AG04450 (cell line): ENCODE measurements around the gene PLPP3. TPM values are rescaled to one million over a fixed set of nuclear protein-coding genes. Genes with fewer than 3 reads are reported as not detected.

Experiments used
- CTCF ChIA-PET: fragments of 300-600, 350-600 bp; formaldehyde crosslinking; extraction: SDS; loops from one replicate; lab custom pipeline; 2022; ENCODE audit warnings: antibody characterized with exemption, inconsistent platforms; lab: Charles Lee
- POLR2A ChIA-PET: fragments of 350-600 bp; formaldehyde crosslinking; extraction: SDS; loops from one replicate; lab custom pipeline; 2021; ENCODE audit warnings: antibody characterized with exemption, inconsistent platforms; lab: Yijun Ruan, JAX
- DNase-seq: peaks from one replicate; pipeline ENCODE4 v3.0.0-alpha.2; 2011; ENCODE audit warnings: low read depth, low spot score
- H3K27ac ChIP-seq: one replicate; pipeline ENCODE4 v1.5.1; 2012; ENCODE audit warnings: low read depth, low read length, control low read depth
- H3K27me3 ChIP-seq: one replicate; pipeline ENCODE4 v1.6.0; 2012; ENCODE audit warnings: low read length; ENCODE audit not compliant: control insufficient read depth, insufficient read depth
- H3K4me3 ChIP-seq: 2 replicates; pipeline ENCODE4 v1.5.1; 2011; ENCODE audit warnings: mild to moderate bottlenecking, low read depth, low read length, control low read depth
- H3K9me3 ChIP-seq: 2 replicates; pipeline ENCODE4 v1.5.1; 2012; ENCODE audit warnings: low read length; ENCODE audit not compliant: control insufficient read depth, insufficient read depth
- CTCF ChIP-seq: IDR thresholded peaks from 2 replicates; pipeline ENCODE4 v1.5.1; 2011; ENCODE audit warnings: low read depth, low read length, control low read depth, inconsistent platforms
- polyA plus RNA-seq: library from polyadenylated mRNA; depleted of rRNA; stranded (reverse); fragments of >200 nt; gene quantifications from 2 replicates; pipeline ENCODE4 v1.2.3, GENCODE V29; 2011

The PLPP3 gene
- polyA plus RNA-seq, 1 experiment: 210 TPM

GRCh38 chr1:56505792-56506743 lies 73.3 kb downstream of the PLPP3 start:
- Histone ChIP-seq H3K4me3 (no peak overlapping the region), H3K27ac (no peak overlapping the region), H3K9me3 (no peaks in the 10 kb centered on the region), H3K27me3 (no peaks in the 10 kb centered on the region)
- no peak for TF ChIP-seq CTCF
- POLR2A ChIA-PET: interaction anchor here (0.5 kb wide), 1 partner anchor 14 kb away, joined by 3 read pairs; no protein-coding TSS in a partner anchor
- DNase-seq: no peak
- CTCF ChIA-PET: interaction anchor here (2.7 kb wide), 1 partner anchor 315 kb away, joined by 10 read pairs; no protein-coding TSS in a partner anchor

GRCh38 chr1:56502700-56503245 lies 76.6 kb downstream of the PLPP3 start:
- Histone ChIP-seq H3K27me3 (no peaks in the 10 kb centered on the region), H3K9me3 (no peaks in the 10 kb centered on the region), H3K4me3 (no peak overlapping the region), H3K27ac (peak overlapping the region; percentile 22)
- CTCF ChIA-PET: no interaction called here
- TF ChIP-seq CTCF: no peak
- POLR2A ChIA-PET: interaction anchor here (0.7 kb wide), 1 partner anchor 145 kb away, joined by 3 read pairs; no protein-coding TSS in a partner anchor
- DNase-seq: no peak

GRCh38 chr1:56501888-56502287 lies 77.5 kb downstream of the PLPP3 start:
- TF ChIP-seq CTCF: no peak
- ChIA-PET CTCF (no interaction called here), POLR2A (no interaction called here)
- Histone ChIP-seq H3K27ac (no peak overlapping the region), H3K27me3 (no peaks in the 10 kb centered on the region), H3K4me3 (no peak overlapping the region), H3K9me3 (no peaks in the 10 kb centered on the region)
- no peak for DNase-seq

GRCh38 chr1:56501426-56501825 lies 77.9 kb downstream of the PLPP3 start:
- H3K27ac ChIP-seq: no peak overlapping the region
- no peak for TF ChIP-seq CTCF
- no peaks in the 10 kb centered on the region for H3K27me3 ChIP-seq
- no peak overlapping the region for H3K4me3 ChIP-seq
- no peak for DNase-seq
- POLR2A ChIA-PET: no interaction called here
- H3K9me3 ChIP-seq: no peaks in the 10 kb centered on the region
- CTCF ChIA-PET: no interaction called here
